Suprapubic skin (tissue), 4 donors: Measurements from ENCODE around the gene RCAN2. TPM values are rescaled to one million over a fixed set of nuclear protein-coding genes. Genes with fewer than 3 reads are reported as not detected.

ENCODE experiments used
- DNase-seq, 2 donors: peaks; one replicate each; pipeline ENCODE4 v3.0.0-alpha.2; 2019; ENCODE audit warnings: low spot score in 2 of 2
- H3K27ac ChIP-seq: fragments of 200-600 bp; sonication (generic); one replicate; pipeline ENCODE4 v1.5.1; 2019
- H3K27me3 ChIP-seq: fragments of 200-600 bp; sonication (generic); one replicate; pipeline ENCODE4 v1.5.1; 2019
- H3K36me3 ChIP-seq: fragments of 200-600 bp; sonication (generic); one replicate; pipeline ENCODE4 v1.5.1; 2019
- H3K4me1 ChIP-seq: fragments of 200-600 bp; sonication (generic); one replicate; pipeline ENCODE4 v1.5.1; 2019
- H3K4me3 ChIP-seq: fragments of 200-600 bp; sonication (generic); one replicate; pipeline ENCODE4 v1.5.1; 2019; ENCODE audit warnings: mild to moderate bottlenecking
- H3K9me3 ChIP-seq: fragments of 200-600 bp; sonication (generic); one replicate; pipeline ENCODE4 v1.5.1; 2019
- EP300 ChIP-seq: sonication (generic); formaldehyde crosslinking; IDR thresholded peaks from one replicate; pipeline ENCODE4 v1.6.1; 2017; ENCODE audit warnings: antibody characterized with exemption
- POLR2A ChIP-seq, 2 donors: fragments of 450-650 bp; IDR thresholded peaks; one replicate each; pipeline ENCODE4 v1.6.1; 2017; ENCODE audit warnings: antibody characterized with exemption in 2 of 2, mild to moderate bottlenecking in 2 of 2, moderate library complexity in 2 of 2
- POLR2AphosphoS5 ChIP-seq, 3 donors: sonication (generic); formaldehyde crosslinking; IDR thresholded peaks; one replicate each; pipeline ENCODE4 v1.6.1; 2017; ENCODE audit warnings: antibody characterized with exemption in 3 of 3
- WGBS: methylation state at CpG from one replicate; pipeline ENCODE4 v1.1.5; 2018; 5-methylcytosine and 5-hydroxymethylcytosine counted together
- total RNA-seq, 4 donors: library from RNA; depleted of rRNA; stranded (reverse); fragments of >200 nt; gene quantifications; one replicate each; pipeline ENCODE4 v1.1.0, GENCODE V29; 2016
- TF ChIP-seq, protein P1 (sequence below), 2 donors: fragments of 200-600 bp in 1 of 2; fragments of 450-650 bp in 1 of 2; sonication (generic) in 1 of 2; IDR thresholded peaks; one replicate each; pipeline ENCODE4 v1.5.1; 2016 to 2019; ENCODE audit warnings: antibody characterized with exemption in 2 of 2, mild to moderate bottlenecking in 1 of 2, moderate library complexity in 1 of 2

The RCAN2 gene
- total RNA-seq, 4 donors from 2014 or later, result 6.7 to 15.3 (median 13.8) TPM

DNA sequence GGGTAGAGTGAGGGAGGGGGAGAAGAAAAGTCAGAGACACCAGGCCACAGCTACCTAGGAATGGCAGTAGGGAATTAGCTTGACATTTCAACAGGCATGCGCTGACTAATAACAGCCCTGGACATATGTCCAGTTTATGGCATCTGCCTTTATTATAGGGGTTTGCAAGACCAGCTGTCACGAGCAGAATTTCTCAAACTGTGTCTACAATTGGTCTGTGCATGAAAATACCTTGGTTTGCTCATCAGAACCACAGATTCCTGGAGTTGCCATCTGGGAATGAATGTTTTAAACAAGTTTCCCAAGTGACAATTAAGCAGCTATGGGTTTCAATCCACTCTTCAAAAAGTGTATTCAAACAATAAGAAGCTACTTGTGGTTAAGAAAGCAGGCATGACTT lies 210.1 kb downstream of the RCAN2 start:
- 69% methylated on average over 2 of the region's 2 CpGs for WGBS
- no peak for DNase-seq
- TF ChIP-seq, protein P1, sequence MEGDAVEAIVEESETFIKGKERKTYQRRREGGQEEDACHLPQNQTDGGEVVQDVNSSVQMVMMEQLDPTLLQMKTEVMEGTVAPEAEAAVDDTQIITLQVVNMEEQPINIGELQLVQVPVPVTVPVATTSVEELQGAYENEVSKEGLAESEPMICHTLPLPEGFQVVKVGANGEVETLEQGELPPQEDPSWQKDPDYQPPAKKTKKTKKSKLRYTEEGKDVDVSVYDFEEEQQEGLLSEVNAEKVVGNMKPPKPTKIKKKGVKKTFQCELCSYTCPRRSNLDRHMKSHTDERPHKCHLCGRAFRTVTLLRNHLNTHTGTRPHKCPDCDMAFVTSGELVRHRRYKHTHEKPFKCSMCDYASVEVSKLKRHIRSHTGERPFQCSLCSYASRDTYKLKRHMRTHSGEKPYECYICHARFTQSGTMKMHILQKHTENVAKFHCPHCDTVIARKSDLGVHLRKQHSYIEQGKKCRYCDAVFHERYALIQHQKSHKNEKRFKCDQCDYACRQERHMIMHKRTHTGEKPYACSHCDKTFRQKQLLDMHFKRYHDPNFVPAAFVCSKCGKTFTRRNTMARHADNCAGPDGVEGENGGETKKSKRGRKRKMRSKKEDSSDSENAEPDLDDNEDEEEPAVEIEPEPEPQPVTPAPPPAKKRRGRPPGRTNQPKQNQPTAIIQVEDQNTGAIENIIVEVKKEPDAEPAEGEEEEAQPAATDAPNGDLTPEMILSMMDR (IDR thresholded peaks at IDR 0.05), result no peak
- no peak for TF ChIP-seq EP300
- TF ChIP-seq POLR2A (IDR thresholded peaks at IDR 0.05), result no peak
- TF ChIP-seq POLR2AphosphoS5 (IDR thresholded peaks at IDR 0.05), result no peak
- H3K36me3 ChIP-seq, result no peaks in the 10 kb centered on the region
- H3K27ac ChIP-seq, result no peak overlapping the region
- no peaks in the 10 kb centered on the region for H3K4me1 ChIP-seq
- H3K27me3 ChIP-seq, result no peaks in the 10 kb centered on the region
- H3K9me3 ChIP-seq, result no peaks in the 10 kb centered on the region
- no peak overlapping the region for H3K4me3 ChIP-seq

DNA sequence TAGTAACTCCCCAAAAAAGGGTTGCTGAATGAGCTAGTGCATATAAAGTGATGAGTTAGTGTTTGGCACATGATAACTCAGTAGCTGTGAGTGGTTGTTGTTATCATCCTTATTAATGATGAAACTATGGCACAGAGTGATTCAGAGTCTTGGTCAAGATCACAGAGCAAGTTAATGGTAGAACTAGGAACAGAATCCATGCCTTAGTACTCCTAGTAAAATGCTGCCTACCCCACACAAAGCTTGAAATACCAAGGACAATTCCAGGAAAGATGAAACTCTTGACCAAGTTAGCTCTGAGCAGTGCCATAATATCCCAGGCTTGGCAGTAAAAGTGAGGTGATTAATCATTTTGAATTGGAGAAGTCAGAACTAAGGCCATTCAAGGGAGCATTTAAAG lies 211.4 kb downstream of the RCAN2 start:
- Histone ChIP-seq H3K4me1 (no peaks in the 10 kb centered on the region), H3K27me3 (no peaks in the 10 kb centered on the region), H3K9me3 (no peaks in the 10 kb centered on the region), H3K27ac (no peak overlapping the region), H3K36me3 (no peaks in the 10 kb centered on the region), H3K4me3 (no peak overlapping the region)
- TF ChIP-seq EP300, result no peak
- TF ChIP-seq, protein P1 (IDR thresholded peaks at IDR 0.05), result no peak
- no peak for TF ChIP-seq POLR2AphosphoS5 (IDR thresholded peaks at IDR 0.05)
- TF ChIP-seq POLR2A (IDR thresholded peaks at IDR 0.05), result no peak
- DNase-seq, result no peak

DNA sequence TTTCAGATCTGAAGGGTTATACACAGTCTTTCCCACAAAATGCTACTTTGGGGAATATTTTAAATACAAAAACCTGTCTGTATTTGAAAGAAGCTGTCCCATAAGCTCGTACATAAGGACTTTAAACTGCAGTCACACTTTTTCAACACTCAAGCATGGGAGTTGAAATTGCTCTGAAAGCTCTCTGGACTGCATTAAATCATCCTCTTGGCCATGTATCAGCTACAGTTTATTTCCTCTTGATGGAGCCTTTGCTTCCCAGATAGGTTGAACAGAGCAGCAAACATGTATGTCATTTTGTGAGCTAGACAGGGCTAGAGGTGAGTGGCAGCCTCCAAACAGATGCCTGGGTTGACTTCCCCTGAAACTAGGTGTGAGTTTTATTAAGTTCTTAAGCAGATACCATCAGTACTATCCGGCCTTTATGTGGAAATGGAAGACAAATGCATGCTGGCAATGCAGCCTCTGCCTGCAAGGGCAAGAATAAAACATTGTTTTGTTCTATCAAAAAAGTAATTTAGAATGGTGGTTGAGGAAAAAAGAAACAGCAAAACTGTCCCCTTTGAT lies 214.6 kb downstream of the RCAN2 start:
- no peak for TF ChIP-seq EP300
- TF ChIP-seq POLR2A (IDR thresholded peaks at IDR 0.05), result no peak
- TF ChIP-seq, protein P1 (IDR thresholded peaks at IDR 0.05), result no peak
- TF ChIP-seq POLR2AphosphoS5 (IDR thresholded peaks at IDR 0.05), result no peak
- 53% methylated on average over 2 of the region's 2 CpGs for WGBS
- DNase-seq, result no peak

DNA sequence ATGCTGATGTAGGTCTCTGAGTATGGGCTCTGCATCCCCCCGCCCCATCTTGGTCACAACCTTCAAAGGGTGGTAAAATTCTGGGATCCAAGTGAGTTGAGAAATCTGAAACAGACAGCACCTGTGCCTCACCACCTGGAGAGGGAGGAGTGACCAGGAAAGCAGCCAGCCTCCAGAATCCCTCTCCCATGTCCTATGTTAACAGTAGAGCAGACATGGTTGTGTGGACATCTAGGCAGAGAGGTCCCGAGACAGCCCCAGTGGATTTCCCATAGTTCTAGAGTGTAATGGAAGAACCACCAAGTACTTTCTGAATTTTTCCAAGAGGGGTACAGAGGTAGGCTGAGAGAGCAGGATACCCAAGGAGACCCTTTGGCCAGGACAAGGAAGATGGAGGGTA lies 216.7 kb downstream of the RCAN2 start:
- Histone ChIP-seq H3K9me3 (no peaks in the 10 kb centered on the region), H3K4me3 (no peak overlapping the region), H3K4me1 (no peaks in the 10 kb centered on the region), H3K27ac (no peak overlapping the region), H3K36me3 (no peaks in the 10 kb centered on the region), H3K27me3 (no peaks in the 10 kb centered on the region)
- WGBS, result 85% methylated on average over 2 of the region's 2 CpGs
- DNase-seq, result no peak
- TF ChIP-seq POLR2AphosphoS5 (IDR thresholded peaks at IDR 0.05), result no peak
- TF ChIP-seq EP300, result no peak
- no peak for TF ChIP-seq POLR2A (IDR thresholded peaks at IDR 0.05)
- TF ChIP-seq, protein P1 (IDR thresholded peaks at IDR 0.05), result no peak

More for the DNA sequence above, 214.6 kb downstream of the RCAN2 start:
- no peaks in the 10 kb centered on the region for H3K9me3 ChIP-seq
- no peaks in the 10 kb centered on the region for H3K27me3 ChIP-seq
- no peak overlapping the region for H3K4me3 ChIP-seq
- no peaks in the 10 kb centered on the region for H3K36me3 ChIP-seq
- H3K4me1 ChIP-seq, result no peaks in the 10 kb centered on the region
- H3K27ac ChIP-seq, result no peak overlapping the region

DNA sequence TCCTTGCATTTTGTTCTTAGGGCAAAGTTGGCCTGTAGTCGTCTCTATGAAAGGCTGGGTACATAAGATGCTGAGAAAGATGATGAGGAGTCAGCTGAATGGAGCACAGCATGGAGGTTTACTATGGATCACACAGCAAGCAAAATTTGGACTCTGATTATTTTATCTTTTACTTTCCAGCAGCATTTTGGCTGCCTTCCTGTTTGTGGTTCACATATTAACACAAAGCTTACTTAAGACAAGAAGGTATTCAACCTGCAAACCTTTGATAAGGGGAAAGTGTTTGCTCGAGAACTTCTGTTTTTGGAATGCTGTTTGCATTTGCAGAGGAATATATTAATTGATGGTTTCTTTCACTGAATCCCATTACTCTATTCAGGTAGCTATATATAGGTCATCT lies 217.3 kb downstream of the RCAN2 start:
- no peaks in the 10 kb centered on the region for H3K4me1 ChIP-seq
- no peaks in the 10 kb centered on the region for H3K27me3 ChIP-seq
- TF ChIP-seq POLR2A (IDR thresholded peaks at IDR 0.05), result no peak
- no peak for TF ChIP-seq POLR2AphosphoS5 (IDR thresholded peaks at IDR 0.05)
- no peak for DNase-seq
- H3K36me3 ChIP-seq, result no peaks in the 10 kb centered on the region
- WGBS, result 83% methylated on average over 2 of the region's 2 CpGs
- no peaks in the 10 kb centered on the region for H3K9me3 ChIP-seq
- H3K27ac ChIP-seq, result no peak overlapping the region
- H3K4me3 ChIP-seq, result no peak overlapping the region

DNA sequence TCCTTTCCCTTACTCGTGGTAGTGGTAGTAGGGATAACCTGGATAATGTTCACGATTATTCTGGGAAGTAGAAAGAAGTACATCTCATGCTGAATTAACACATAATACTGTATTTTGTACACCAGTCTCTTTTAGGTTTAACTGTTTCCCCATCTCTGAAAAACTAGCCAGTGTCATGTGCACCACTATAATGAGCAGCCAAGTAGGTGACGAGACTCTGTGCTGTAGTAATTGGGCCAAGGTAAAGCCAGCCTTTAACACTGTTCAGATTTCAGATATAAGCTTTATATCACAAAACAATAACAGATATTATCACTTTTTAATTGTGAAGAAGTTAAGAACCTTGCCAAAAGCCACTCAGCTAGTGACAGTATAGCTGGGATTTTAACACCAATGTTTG lies 219.5 kb downstream of the RCAN2 start:
- no peak overlapping the region for H3K4me3 ChIP-seq
- no peak for TF ChIP-seq POLR2AphosphoS5 (IDR thresholded peaks at IDR 0.05)
- TF ChIP-seq EP300, result no peak
- TF ChIP-seq, protein P1 (IDR thresholded peaks at IDR 0.05), result no peak
- TF ChIP-seq POLR2A (IDR thresholded peaks at IDR 0.05), result no peak
- no peaks in the 10 kb centered on the region for H3K4me1 ChIP-seq
- no peaks in the 10 kb centered on the region for H3K9me3 ChIP-seq
- H3K27me3 ChIP-seq, result no peaks in the 10 kb centered on the region
- DNase-seq, result no peak
- no peak overlapping the region for H3K27ac ChIP-seq
- WGBS, result 85% methylated on average over 3 of the region's 3 CpGs
- no peaks in the 10 kb centered on the region for H3K36me3 ChIP-seq
